ENCODE measurements around the gene ARL10.
A peak's percentile ranks its signal among the peaks of the same experiment; 100 is the strongest.
"Not testable (repeated sequence)": the region's sequence is repeated elsewhere in the genome, so short reads cannot be mapped to it uniquely, and the experiment has no call there.

ARL10 gene

DNA sequence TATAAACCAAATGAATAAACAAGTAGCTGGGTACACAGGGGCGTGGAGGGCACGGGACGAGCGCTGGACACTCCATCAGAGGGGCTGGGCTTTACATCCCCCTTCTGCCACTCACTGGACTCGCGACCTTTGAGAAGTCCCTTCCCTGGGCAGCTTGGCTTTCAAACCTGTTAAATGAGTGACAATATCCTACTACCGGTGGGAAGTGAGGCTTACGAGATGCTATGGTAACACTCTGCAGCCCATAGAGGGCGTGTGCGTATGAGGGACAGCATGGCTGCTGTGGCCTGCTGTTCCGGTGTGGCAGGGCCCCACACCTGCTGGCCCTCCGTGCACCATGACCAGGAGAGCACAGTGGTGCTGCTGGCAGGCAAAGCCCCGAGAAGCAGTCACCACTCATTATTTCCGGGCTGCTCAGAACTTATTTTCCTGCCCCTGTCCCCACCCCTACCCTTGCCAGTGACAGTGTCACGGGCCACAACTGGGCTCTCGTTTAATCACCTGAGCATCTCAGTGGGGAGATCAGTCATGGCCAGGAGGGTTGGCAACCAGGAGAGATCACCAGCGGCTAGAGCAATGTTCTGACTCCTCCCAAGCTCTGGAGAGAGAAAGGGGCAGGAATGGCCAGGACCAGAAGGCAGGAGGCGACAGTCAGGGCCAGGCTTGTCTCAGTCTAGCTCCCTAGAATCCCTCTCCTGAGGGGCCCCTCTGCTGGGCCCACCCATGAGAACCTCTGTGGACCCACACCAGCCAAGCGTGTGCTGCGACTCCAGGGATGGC lies 40.6 kb downstream of the ARL10 start:
- no peak for DNase-seq

DNA sequence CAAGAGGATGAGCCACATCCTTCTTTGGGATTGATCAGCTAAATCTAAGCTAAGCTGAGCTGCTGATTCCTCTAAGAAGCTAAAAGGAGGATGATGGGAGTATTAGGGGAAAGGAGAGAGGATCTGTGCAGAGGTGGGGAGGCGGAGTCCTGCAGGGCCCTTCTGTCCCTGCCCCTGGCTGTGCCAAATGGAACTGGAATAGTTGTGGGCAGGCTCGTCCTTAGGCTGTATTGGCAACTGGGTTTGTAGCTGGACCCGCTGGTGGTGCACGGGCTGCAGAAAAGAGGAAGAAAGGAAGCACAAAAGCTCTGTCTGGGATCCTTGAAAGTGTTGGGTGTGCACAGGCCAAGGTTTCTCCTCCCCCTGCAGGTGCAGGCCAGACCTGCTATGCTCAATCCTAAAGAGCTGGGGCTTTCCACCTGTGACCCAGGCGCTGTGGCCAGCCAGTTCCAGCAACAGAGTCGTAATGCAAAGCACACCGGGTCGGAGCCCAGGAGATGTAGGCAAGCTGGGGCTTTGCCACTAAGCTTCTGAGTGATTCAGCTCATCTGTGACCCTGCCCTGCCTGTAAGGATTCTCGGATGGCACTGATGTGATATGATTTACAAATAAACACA lies 41.3 kb downstream of the ARL10 start:
- no peaks in the 10 kb centered on the region for H3K27me3 ChIP-seq
- no peak overlapping the region for H3K4me3 ChIP-seq (ENCODE audit: low read depth, low read length)
- H3K4me1 ChIP-seq, result no peaks in the 10 kb centered on the region; the same call in 1 of the 2 replicates
- no peak for DNase-seq
- peaks cover 12% of the 10 kb centered on the region for H3K36me3 ChIP-seq
- no peaks in the 10 kb centered on the region for H3K9me3 ChIP-seq
- TF ChIP-seq, protein P1, sequence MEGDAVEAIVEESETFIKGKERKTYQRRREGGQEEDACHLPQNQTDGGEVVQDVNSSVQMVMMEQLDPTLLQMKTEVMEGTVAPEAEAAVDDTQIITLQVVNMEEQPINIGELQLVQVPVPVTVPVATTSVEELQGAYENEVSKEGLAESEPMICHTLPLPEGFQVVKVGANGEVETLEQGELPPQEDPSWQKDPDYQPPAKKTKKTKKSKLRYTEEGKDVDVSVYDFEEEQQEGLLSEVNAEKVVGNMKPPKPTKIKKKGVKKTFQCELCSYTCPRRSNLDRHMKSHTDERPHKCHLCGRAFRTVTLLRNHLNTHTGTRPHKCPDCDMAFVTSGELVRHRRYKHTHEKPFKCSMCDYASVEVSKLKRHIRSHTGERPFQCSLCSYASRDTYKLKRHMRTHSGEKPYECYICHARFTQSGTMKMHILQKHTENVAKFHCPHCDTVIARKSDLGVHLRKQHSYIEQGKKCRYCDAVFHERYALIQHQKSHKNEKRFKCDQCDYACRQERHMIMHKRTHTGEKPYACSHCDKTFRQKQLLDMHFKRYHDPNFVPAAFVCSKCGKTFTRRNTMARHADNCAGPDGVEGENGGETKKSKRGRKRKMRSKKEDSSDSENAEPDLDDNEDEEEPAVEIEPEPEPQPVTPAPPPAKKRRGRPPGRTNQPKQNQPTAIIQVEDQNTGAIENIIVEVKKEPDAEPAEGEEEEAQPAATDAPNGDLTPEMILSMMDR (IDR thresholded peaks at IDR 0.05; ENCODE audit: low read depth, low read length), result no peak

More for the DNA sequence above, 40.6 kb downstream of the ARL10 start:
- H3K27me3 ChIP-seq, result no peaks in the 10 kb centered on the region
- H3K4me3 ChIP-seq (ENCODE audit: low read depth, low read length), result no peak overlapping the region
- peaks cover 12% of the 10 kb centered on the region for H3K36me3 ChIP-seq
- H3K9me3 ChIP-seq, result no peaks in the 10 kb centered on the region
- no peaks in the 10 kb centered on the region; the same call in 1 of the 2 replicates for H3K4me1 ChIP-seq
- TF ChIP-seq, protein P1 (IDR thresholded peaks at IDR 0.05; ENCODE audit: low read depth, low read length), result peak; percentile 17; the same call in 1 of the 2 replicates

- peaks cover 12% of the 10 kb centered on the region for H3K36me3 ChIP-seq
- TF ChIP-seq, protein P1 (IDR thresholded peaks at IDR 0.05; ENCODE audit: low read depth, low read length), result no peak
- no peaks in the 10 kb centered on the region; the same call in 1 of the 2 replicates for H3K4me1 ChIP-seq
- H3K4me3 ChIP-seq (ENCODE audit: low read depth, low read length), result no peak overlapping the region
- H3K9me3 ChIP-seq, result no peaks in the 10 kb centered on the region
- no peaks in the 10 kb centered on the region for H3K27me3 ChIP-seq
- DNase-seq, result no peak
These were observed 42.4 kb downstream of the ARL10 start for GRCh38 chr5:176407456-176408251.

- not testable (repeated sequence) for H3K9me3 ChIP-seq; H3K27me3 ChIP-seq; H3K4me3 ChIP-seq (ENCODE audit: low read depth, low read length); H3K4me1 ChIP-seq; DNase-seq
- H3K36me3 ChIP-seq, result peaks cover 12% of the 10 kb centered on the region
These were observed 42.9 kb downstream of the ARL10 start for GRCh38 chr5:176408252-176408573.

- H3K36me3 ChIP-seq, result peaks cover 12% of the 10 kb centered on the region
- H3K4me3 ChIP-seq (ENCODE audit: low read depth, low read length), result no peak overlapping the region
- H3K9me3 ChIP-seq, result no peaks in the 10 kb centered on the region
- TF ChIP-seq, protein P1 (IDR thresholded peaks at IDR 0.05; ENCODE audit: low read depth, low read length), result no peak
- H3K4me1 ChIP-seq, result no peaks in the 10 kb centered on the region
- H3K27me3 ChIP-seq, result no peaks in the 10 kb centered on the region
- DNase-seq, result no peak
These were observed 43.3 kb downstream of the ARL10 start for GRCh38 chr5:176408590-176408989.

DNA sequence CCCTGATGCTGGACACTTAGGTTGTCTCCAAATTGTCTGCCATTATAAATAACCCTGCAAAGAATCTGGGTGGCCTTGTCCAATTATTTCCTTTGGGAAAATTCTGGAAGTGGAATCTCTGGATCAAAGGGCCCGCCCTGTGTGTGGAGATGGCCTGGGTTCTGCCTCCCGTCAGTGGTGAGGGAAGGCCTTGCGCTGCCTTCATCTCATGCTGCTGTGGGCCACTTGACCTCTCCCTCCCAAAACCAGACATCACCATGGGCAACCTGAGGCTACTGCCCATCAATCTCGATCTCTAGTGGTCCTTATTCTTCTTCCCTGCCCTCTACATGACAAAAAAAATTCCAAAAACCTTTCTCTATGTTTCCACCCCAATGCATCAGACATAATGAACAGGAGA lies 44.5 kb downstream of the ARL10 start:
- H3K9me3 ChIP-seq, result no peaks in the 10 kb centered on the region
- H3K27me3 ChIP-seq, result no peaks in the 10 kb centered on the region
- no peaks in the 10 kb centered on the region for H3K4me1 ChIP-seq
- peaks cover 12% of the 10 kb centered on the region for H3K36me3 ChIP-seq
- H3K4me3 ChIP-seq (ENCODE audit: low read depth, low read length), result no peak overlapping the region
- DNase-seq, result no peak
- TF ChIP-seq, protein P1 (IDR thresholded peaks at IDR 0.05; ENCODE audit: low read depth, low read length), result no peak
